Measurements from ENCODE around the gene ST3GAL5. TPM values are rescaled to one million over a fixed set of nuclear protein-coding genes. Genes with fewer than 3 reads are reported as not detected.

Gene ST3GAL5
- total and polyA plus RNA-seq, 2 of the 8 experiments (the other 6 are each of a cell fraction or from before 2014, with no cell fraction given) = 1.9 to 4.5 TPM

GRCh38 chr2:85890522-85891176 is 1.9 kb upstream of the ST3GAL5 start (continued):
- TF ChIP-seq KDM4A (IDR thresholded peaks at IDR 0.05; ENCODE audit: low read depth, low read length, severe bottlenecking) = no peak

Data from H1 (cell line).